GM12864 (cell line): Measurements from ENCODE around the gene HOGA1.

Experiments used
- DNase-seq: peaks from one replicate; pipeline ENCODE4 v3.0.0-alpha.2; 2011; ENCODE audit warnings: low read depth
- H3K4me3 ChIP-seq: 2 replicates; pipeline ENCODE4 v1.5.1; 2011; ENCODE audit warnings: mild to moderate bottlenecking, low read depth, low read length, control low read depth
- TF ChIP-seq, protein P1 (sequence below): IDR thresholded peaks from 2 replicates; pipeline ENCODE4 v1.5.1; 2011; ENCODE audit warnings: low read depth, mild to moderate bottlenecking, moderate library complexity, low read length, control low read depth, inconsistent platforms; ENCODE audit errors: missing control alignments

Gene HOGA1

GRCh38 chr10:97540669-97541500, 43.3 kb upstream of the HOGA1 start:
- TF ChIP-seq, protein P1, sequence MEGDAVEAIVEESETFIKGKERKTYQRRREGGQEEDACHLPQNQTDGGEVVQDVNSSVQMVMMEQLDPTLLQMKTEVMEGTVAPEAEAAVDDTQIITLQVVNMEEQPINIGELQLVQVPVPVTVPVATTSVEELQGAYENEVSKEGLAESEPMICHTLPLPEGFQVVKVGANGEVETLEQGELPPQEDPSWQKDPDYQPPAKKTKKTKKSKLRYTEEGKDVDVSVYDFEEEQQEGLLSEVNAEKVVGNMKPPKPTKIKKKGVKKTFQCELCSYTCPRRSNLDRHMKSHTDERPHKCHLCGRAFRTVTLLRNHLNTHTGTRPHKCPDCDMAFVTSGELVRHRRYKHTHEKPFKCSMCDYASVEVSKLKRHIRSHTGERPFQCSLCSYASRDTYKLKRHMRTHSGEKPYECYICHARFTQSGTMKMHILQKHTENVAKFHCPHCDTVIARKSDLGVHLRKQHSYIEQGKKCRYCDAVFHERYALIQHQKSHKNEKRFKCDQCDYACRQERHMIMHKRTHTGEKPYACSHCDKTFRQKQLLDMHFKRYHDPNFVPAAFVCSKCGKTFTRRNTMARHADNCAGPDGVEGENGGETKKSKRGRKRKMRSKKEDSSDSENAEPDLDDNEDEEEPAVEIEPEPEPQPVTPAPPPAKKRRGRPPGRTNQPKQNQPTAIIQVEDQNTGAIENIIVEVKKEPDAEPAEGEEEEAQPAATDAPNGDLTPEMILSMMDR: no peak
- H3K4me3 ChIP-seq: no peak overlapping the region
- DNase-seq: no peak

DNA sequence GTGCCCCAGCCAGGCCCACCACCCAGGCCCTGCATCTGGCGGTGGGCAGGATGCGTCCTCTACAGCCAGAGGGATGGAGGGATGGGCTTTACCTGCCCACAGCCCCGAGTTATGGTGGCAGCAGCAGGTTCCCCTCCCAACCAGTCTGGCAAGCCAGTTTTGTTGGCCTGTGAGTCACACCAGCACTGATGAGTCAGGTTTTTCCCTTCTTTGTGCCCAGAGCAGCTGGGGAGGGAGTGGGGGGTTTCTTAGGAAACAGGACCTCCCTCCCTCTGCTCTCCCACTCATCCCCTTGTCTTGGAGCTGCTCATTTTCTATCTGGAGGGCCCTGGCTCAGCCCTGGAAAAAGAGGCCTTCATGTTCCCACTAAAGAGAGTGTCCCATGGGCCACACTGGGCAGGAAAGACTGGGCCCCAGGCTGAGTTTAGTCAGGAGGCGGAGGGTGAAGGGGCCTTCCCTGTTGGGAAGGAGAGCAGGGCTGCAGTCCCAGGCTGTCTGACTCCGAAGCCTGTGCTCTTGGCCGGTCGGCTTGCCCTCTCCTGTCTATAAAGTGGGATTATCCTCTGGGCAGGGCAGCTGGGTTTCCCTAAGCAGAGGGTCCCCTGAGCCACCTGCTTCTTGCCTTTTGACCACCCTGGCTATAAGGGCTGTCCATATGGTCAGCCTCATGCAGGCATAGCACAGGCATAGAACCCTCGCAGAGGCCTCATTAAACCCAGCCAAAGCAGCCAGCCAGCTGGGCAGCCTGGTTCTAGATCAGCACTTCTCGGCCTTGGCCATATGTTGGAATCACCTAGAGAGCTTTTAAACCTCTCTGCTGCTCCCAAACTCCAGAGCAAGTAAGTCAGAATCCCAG, 41.8 kb upstream of the HOGA1 start:
- no peak overlapping the region for H3K4me3 ChIP-seq
- TF ChIP-seq, protein P1: no peak
- no peak for DNase-seq

DNA sequence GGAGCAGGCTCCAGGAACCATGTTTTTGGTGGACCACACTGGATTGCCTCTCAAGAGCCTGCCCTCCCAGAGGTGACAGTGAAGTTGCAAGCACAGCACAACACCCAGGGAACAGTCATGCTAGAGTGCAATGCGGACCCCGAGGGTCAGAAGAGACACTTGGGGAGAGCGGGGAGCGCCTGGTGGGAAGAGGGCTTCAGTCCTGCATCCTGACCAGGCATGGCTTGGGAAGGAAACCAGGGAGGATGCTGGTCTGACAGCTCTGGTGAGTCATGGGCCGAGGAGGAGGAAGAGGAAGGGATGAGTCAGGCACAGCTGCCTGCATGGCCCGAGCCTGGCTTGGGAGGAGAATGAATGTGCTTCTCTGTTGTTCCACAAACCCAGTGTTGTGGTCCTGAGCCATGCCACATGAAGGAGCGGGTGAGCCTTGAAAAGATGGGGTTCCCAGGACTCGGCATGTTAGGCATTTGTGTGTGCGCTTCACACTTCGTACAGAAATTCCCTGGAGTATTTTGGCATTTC, 41.1 kb upstream of the HOGA1 start:
- no peak overlapping the region for H3K4me3 ChIP-seq
- no peak for DNase-seq

DNA sequence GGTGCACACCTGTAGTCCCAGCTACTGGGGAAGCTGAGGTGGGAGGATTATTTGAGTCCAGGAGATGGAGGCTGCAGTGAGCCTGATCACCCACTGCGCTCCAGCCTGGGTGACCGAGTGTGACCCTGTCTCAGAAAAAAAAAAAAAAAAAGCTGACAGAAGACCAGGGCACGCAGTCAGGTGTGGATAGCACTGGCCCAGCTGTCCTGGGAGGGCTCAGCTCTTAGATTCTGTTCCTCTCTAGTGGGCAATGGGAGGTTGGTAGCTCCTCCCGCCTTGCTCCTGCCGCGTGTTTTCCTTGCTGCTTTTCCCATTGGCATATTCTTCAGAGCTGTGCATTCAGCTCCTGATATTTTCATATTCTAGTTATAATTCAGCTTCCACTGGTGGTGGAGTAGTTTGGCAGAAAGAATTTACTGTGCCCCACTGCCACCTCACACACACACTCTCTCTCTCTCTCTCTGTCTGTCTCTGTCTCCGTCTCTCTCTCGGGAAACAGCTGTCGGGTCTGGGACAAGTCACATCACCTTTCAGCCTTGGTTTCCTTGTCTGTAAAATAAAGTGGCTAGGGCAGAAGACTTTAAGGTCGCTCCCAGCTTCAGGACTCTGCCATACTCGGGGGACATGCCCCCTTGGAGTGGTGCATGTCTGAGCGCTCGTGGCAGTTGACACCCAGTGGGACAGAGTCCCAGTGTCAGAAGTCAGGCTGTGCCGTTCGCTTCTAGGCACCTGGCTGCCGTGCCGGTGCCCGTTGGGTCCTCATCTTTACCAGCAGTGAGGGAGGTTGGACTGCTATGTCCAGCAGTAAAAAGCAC, 37.5 kb upstream of the HOGA1 start:
- no peak overlapping the region for H3K4me3 ChIP-seq
- no peak for DNase-seq
- TF ChIP-seq, protein P1: no peak

More for the DNA sequence above, 41.1 kb upstream of the HOGA1 start:
- TF ChIP-seq, protein P1: no peak

DNA sequence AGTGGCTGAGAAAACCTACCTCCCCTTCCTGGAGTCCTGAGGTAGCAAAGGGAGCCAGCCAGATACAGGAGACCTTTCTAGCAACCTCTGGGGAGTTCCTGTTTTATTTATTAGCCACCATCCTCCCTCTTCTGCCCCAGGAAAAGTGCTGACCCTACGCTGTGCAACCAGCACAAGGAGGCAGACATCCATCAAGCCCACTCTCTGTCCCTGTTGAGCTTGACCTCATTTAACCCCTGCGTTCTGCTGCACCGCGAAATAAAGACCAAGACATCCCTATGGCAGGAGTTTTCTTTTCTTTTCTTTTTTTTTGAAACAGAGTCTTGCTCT, 37.0 kb upstream of the HOGA1 start:
- no peak overlapping the region for H3K4me3 ChIP-seq
- no peak for DNase-seq
- TF ChIP-seq, protein P1: no peak

- no peak for DNase-seq
- TF ChIP-seq, protein P1: no peak
- no peak overlapping the region for H3K4me3 ChIP-seq
Observed at GRCh38 chr10:97547962-97548361, 36.2 kb upstream of the HOGA1 start.
